ENCODE measurements around the gene CLMP.
"Not testable (repeated sequence)": the region's sequence is repeated elsewhere in the genome, so short reads cannot be mapped to it uniquely, and the experiment has no call there.

Gene CLMP

DNA sequence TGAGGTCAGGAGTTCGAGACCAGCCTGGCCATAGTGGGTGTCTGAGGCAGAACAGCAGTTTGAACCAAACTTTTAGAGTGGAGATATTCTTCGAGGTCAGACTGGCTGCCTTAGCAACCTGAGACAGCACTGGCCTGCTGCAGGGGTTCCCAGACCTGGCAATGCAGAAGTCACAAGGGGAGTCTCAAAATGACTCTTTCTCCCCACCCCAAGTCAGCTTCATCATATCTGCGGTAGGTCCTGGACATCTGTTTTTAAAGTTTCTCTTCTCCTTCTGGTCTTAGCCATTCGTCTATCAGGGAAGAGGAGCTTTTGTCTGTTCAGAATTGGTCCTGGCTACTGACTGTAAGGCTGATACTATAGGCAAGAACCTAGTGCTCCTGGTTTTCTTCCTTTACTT is 14.5 kb upstream of the CLMP start:
- 96% methylated on average over 4 of the region's 4 CpGs for WGBS
- H3K79me1 ChIP-seq (replicated peaks; ENCODE audit: low read length, poor library complexity, severe bottlenecking), result no peaks in the 10 kb centered on the region
- no peak overlapping the region for H3K27ac ChIP-seq (ENCODE audit: low read length, poor library complexity, severe bottlenecking)
- peaks cover 4% of the 10 kb centered on the region for H3K4me1 ChIP-seq (ENCODE audit: control insufficient read depth, insufficient read depth, low read depth, low read length)
- H3K4ac ChIP-seq (ENCODE audit: low read depth in 1 of 2, low read length in 2 of 2), result no peak overlapping the region
- no peak overlapping the region for H2BK15ac ChIP-seq (ENCODE audit: low read depth, poor library complexity, severe bottlenecking)
- H2BK12ac ChIP-seq (ENCODE audit: low read length in 2 of 2), result no peak overlapping the region
- H3K23ac ChIP-seq (ENCODE audit: low read length in 2 of 2), result no peak overlapping the region
- no peak overlapping the region for H3K18ac ChIP-seq (ENCODE audit: low read depth in 1 of 2, low read length in 2 of 2)
- no peak overlapping the region for H3K14ac ChIP-seq (ENCODE audit: low read length in 2 of 2)
- no peaks in the 10 kb centered on the region for H3K9me3 ChIP-seq (ENCODE audit: control insufficient read depth, low read length)
- H2BK120ac ChIP-seq (ENCODE audit: low read depth, low read length), result no peak overlapping the region
- H2BK5ac ChIP-seq (ENCODE audit: low read depth, low read length, poor library complexity, severe bottlenecking), result no peak overlapping the region
- H3K9ac ChIP-seq (ENCODE audit: low read length), result no peak overlapping the region
- H4K91ac ChIP-seq (ENCODE audit: low read length), result no peak overlapping the region
- H2AFZ ChIP-seq (ENCODE audit: low read depth, low read length), result no peak overlapping the region
- no peak overlapping the region for H4K8ac ChIP-seq (ENCODE audit: low read length)
- no peak overlapping the region for H2AK5ac ChIP-seq (ENCODE audit: low read length, severe bottlenecking)
- no peak overlapping the region for H3K4me2 ChIP-seq (ENCODE audit: low read length, poor library complexity, severe bottlenecking)
- H3K4me3 ChIP-seq (ENCODE audit: insufficient read depth in 1 of 2, low read depth in 1 of 2, low read length in 2 of 2), result no peak overlapping the region
- no peaks in the 10 kb centered on the region for H3K36me3 ChIP-seq (ENCODE audit: control insufficient read depth in 1 of 2, insufficient read depth in 2 of 2, low read depth in 1 of 2, low read length in 2 of 2)
- H3K27me3 ChIP-seq (ENCODE audit: control insufficient read depth in 1 of 2, insufficient read depth in 1 of 2, low read length in 2 of 2), result no peaks in the 10 kb centered on the region
- DNase-seq, result no peak

DNA sequence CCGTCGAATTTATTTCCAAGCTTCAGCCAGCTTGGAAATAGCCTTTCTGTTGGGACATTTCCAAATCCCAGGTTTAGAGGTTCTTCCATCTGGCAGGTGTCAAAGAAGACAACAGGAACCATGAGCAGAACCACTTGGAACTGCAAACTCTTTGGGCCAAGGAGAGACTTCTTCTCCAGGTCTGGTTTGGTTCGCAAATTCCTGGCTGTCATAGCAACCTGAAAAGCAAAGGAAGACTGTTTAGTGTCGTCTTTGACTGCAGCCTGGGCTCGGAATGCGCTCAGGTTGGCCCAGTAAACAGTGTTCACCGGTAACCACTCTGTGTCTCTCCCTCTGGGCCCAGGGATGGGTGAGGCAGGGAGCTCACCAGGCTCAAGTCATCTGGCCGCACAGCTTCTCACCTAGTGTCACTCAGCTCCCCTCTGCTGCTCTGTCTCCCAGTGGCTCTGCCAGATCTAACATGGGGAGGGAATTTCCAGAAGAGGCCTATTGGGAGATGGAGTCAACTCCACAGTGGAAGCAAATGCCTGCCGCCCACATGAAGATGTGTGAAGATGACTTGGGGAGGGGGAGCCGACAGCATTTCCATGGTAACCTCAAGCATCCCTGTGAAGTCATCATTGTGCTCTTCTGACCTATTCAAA is 11.9 kb upstream of the CLMP start:
- H2BK12ac ChIP-seq (ENCODE audit: low read length in 2 of 2), result peak overlapping the region in 1 of 2 experiments; percentile 79
- no peak overlapping the region for H2BK15ac ChIP-seq (ENCODE audit: low read depth, poor library complexity, severe bottlenecking)
- 56% methylated on average over 9 of the region's 10 CpGs for WGBS
- H2BK120ac ChIP-seq (ENCODE audit: low read depth, low read length), result no peak overlapping the region
- peaks cover 3% of the 10 kb centered on the region for H3K4me1 ChIP-seq (ENCODE audit: control insufficient read depth, insufficient read depth, low read depth, low read length)
- no peak overlapping the region for H3K14ac ChIP-seq (ENCODE audit: low read length in 2 of 2)
- H3K18ac ChIP-seq (ENCODE audit: low read depth in 1 of 2, low read length in 2 of 2), result no peak overlapping the region
- peak overlapping the region; percentile 28 for H3K9ac ChIP-seq (ENCODE audit: low read length)
- H4K8ac ChIP-seq (ENCODE audit: low read length), result peak overlapping the region; percentile 82
- H3K4me3 ChIP-seq (ENCODE audit: insufficient read depth in 1 of 2, low read depth in 1 of 2, low read length in 2 of 2), result no peak overlapping the region
- no peak overlapping the region for H2BK5ac ChIP-seq (ENCODE audit: low read depth, low read length, poor library complexity, severe bottlenecking)
- DNase-seq, result peak; percentile 49
- H3K23ac ChIP-seq (ENCODE audit: low read length in 2 of 2), result no peak overlapping the region
- H3K36me3 ChIP-seq (ENCODE audit: control insufficient read depth in 1 of 2, insufficient read depth in 2 of 2, low read depth in 1 of 2, low read length in 2 of 2), result no peaks in the 10 kb centered on the region
- no peak overlapping the region for H3K27ac ChIP-seq (ENCODE audit: low read length, poor library complexity, severe bottlenecking)
- no peak overlapping the region for H4K91ac ChIP-seq (ENCODE audit: low read length)
- no peak overlapping the region for H3K4me2 ChIP-seq (ENCODE audit: low read length, poor library complexity, severe bottlenecking)
- no peak overlapping the region for H3K4ac ChIP-seq (ENCODE audit: low read depth in 1 of 2, low read length in 2 of 2)
- no peaks in the 10 kb centered on the region for H3K9me3 ChIP-seq (ENCODE audit: control insufficient read depth, low read length)
- H3K79me1 ChIP-seq (replicated peaks; ENCODE audit: low read length, poor library complexity, severe bottlenecking), result no peaks in the 10 kb centered on the region
- no peaks in the 10 kb centered on the region for H3K27me3 ChIP-seq (ENCODE audit: control insufficient read depth in 1 of 2, insufficient read depth in 1 of 2, low read length in 2 of 2)
- H2AK5ac ChIP-seq (ENCODE audit: low read length, severe bottlenecking), result no peak overlapping the region
- H2AFZ ChIP-seq (ENCODE audit: low read depth, low read length), result no peak overlapping the region

DNA sequence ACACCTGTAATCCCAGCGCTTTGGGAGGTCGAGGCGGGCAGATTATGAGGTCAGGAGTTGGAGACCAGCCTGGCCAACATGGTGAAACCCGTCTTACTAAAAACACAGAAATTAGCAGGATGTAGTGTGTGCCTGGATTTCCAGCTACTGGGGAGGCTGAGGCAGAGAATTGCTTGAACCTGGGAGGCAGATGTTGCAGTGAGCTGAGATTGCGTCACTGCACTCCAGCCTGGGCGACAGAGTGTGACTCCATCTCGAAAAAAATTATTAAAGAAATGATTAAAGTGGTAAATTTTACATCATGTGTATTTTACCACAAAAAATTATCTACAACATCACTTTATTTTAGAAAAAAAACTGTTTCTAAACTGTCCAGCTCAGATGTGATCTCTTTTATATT is 11.0 kb upstream of the CLMP start:
- H3K36me3 ChIP-seq (ENCODE audit: control insufficient read depth in 1 of 2, insufficient read depth in 2 of 2, low read depth in 1 of 2, low read length in 2 of 2); H2AFZ ChIP-seq (ENCODE audit: low read depth, low read length); H3K27ac ChIP-seq (ENCODE audit: low read length, poor library complexity, severe bottlenecking); H2AK5ac ChIP-seq (ENCODE audit: low read length, severe bottlenecking); H3K23ac ChIP-seq (ENCODE audit: low read length in 2 of 2); H2BK12ac ChIP-seq (ENCODE audit: low read length in 2 of 2); H2BK5ac ChIP-seq (ENCODE audit: low read depth, low read length, poor library complexity, severe bottlenecking); H3K4me2 ChIP-seq (ENCODE audit: low read length, poor library complexity, severe bottlenecking); H3K14ac ChIP-seq (ENCODE audit: low read length in 2 of 2); H4K91ac ChIP-seq (ENCODE audit: low read length); H3K18ac ChIP-seq (ENCODE audit: low read depth in 1 of 2, low read length in 2 of 2); H4K8ac ChIP-seq (ENCODE audit: low read length); DNase-seq; H3K4ac ChIP-seq (ENCODE audit: low read depth in 1 of 2, low read length in 2 of 2); H3K27me3 ChIP-seq (ENCODE audit: control insufficient read depth in 1 of 2, insufficient read depth in 1 of 2, low read length in 2 of 2); H3K4me1 ChIP-seq (ENCODE audit: control insufficient read depth, insufficient read depth, low read depth, low read length); H3K79me1 ChIP-seq (replicated peaks; ENCODE audit: low read length, poor library complexity, severe bottlenecking); H3K4me3 ChIP-seq (ENCODE audit: insufficient read depth in 1 of 2, low read depth in 1 of 2, low read length in 2 of 2); H2BK120ac ChIP-seq (ENCODE audit: low read depth, low read length); H3K9me3 ChIP-seq (ENCODE audit: control insufficient read depth, low read length): not testable (repeated sequence)
- WGBS, result 100% methylated on average over 4 of the region's 7 CpGs
- Histone ChIP-seq H2BK15ac (ENCODE audit: low read depth, poor library complexity, severe bottlenecking) (peak overlapping the region; percentile 18), H3K9ac (ENCODE audit: low read length) (peak overlapping the region; percentile 28)

DNA sequence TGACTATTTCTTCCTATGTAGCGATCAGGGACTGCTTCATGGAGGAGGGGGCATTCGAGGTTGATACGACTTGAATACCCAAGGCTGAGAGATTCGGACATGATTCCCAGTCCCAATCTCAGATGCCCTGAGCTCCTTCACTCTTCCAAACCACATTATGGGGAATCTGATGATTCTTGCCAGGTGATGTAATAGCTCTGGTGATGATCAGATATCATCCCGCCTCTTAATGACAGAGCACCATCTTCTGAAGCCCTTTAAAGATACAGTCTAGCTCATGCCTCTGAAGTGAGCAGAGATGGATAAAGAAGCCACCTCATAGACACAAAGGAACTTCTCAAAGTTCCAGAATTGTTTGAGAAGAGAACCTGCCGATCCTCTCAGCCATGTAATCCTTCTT is 8.9 kb upstream of the CLMP start:
- Histone ChIP-seq H4K91ac (ENCODE audit: low read length) (no peak overlapping the region), H2BK120ac (ENCODE audit: low read depth, low read length) (no peak overlapping the region), H2BK5ac (ENCODE audit: low read depth, low read length, poor library complexity, severe bottlenecking) (no peak overlapping the region), H4K8ac (ENCODE audit: low read length) (no peak overlapping the region), H3K27me3 (ENCODE audit: control insufficient read depth in 1 of 2, insufficient read depth in 1 of 2, low read length in 2 of 2) (no peaks in the 10 kb centered on the region), H3K79me1 (replicated peaks; ENCODE audit: low read length, poor library complexity, severe bottlenecking) (no peaks in the 10 kb centered on the region), H2AK5ac (ENCODE audit: low read length, severe bottlenecking) (no peak overlapping the region), H3K4me1 (ENCODE audit: control insufficient read depth, insufficient read depth, low read depth, low read length) (peaks cover 3% of the 10 kb centered on the region), H3K9me3 (ENCODE audit: control insufficient read depth, low read length) (no peaks in the 10 kb centered on the region), H3K4me2 (ENCODE audit: low read length, poor library complexity, severe bottlenecking) (no peak overlapping the region), H3K23ac (ENCODE audit: low read length in 2 of 2) (no peak overlapping the region), H2BK15ac (ENCODE audit: low read depth, poor library complexity, severe bottlenecking) (no peak overlapping the region), H2BK12ac (ENCODE audit: low read length in 2 of 2) (no peak overlapping the region), H3K14ac (ENCODE audit: low read length in 2 of 2) (no peak overlapping the region), H2AFZ (ENCODE audit: low read depth, low read length) (no peak overlapping the region), H3K4ac (ENCODE audit: low read depth in 1 of 2, low read length in 2 of 2) (no peak overlapping the region), H3K27ac (ENCODE audit: low read length, poor library complexity, severe bottlenecking) (no peak overlapping the region), H3K36me3 (ENCODE audit: control insufficient read depth in 1 of 2, insufficient read depth in 2 of 2, low read depth in 1 of 2, low read length in 2 of 2) (no peaks in the 10 kb centered on the region), H3K9ac (ENCODE audit: low read length) (no peak overlapping the region), H3K4me3 (ENCODE audit: insufficient read depth in 1 of 2, low read depth in 1 of 2, low read length in 2 of 2) (no peak overlapping the region), H3K18ac (ENCODE audit: low read depth in 1 of 2, low read length in 2 of 2) (no peak overlapping the region)
- no peak for DNase-seq
- 97% methylated on average over 5 of the region's 6 CpGs for WGBS
